ENCODE data around the gene GABRR2.

DNA sequence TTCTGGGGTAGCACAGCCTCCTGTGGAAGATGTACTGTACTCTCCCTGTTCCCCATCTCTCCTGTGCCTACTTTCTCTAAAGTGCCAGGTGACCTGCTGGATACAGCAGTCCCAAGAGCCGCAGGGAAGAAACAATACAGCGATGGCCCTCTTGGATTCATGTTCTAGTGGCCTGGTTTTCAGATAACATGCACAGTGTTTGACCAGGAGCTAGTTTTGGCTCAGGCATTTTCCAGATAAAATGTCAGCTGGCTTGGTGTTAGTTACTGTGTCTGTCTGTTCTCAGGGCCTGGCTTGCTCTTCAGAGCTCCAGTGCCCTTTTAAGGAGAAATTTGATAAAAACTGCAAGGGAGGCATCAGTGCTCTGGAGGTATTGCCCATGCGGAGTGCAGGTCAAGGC, 41.3 kb downstream of the GABRR2 start:
- TF ChIP-seq, protein P1, sequence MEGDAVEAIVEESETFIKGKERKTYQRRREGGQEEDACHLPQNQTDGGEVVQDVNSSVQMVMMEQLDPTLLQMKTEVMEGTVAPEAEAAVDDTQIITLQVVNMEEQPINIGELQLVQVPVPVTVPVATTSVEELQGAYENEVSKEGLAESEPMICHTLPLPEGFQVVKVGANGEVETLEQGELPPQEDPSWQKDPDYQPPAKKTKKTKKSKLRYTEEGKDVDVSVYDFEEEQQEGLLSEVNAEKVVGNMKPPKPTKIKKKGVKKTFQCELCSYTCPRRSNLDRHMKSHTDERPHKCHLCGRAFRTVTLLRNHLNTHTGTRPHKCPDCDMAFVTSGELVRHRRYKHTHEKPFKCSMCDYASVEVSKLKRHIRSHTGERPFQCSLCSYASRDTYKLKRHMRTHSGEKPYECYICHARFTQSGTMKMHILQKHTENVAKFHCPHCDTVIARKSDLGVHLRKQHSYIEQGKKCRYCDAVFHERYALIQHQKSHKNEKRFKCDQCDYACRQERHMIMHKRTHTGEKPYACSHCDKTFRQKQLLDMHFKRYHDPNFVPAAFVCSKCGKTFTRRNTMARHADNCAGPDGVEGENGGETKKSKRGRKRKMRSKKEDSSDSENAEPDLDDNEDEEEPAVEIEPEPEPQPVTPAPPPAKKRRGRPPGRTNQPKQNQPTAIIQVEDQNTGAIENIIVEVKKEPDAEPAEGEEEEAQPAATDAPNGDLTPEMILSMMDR (IDR thresholded peaks at IDR 0.05), result no peak
- TF ChIP-seq POLR2AphosphoS5 (IDR thresholded peaks at IDR 0.05; ENCODE audit: insufficient read depth in 1 of 2, low read depth in 1 of 2), result no peak
- TF ChIP-seq POLR2A (IDR thresholded peaks at IDR 0.05), result no peak

Measured in vagina (tissue), 2 donors.